GM21737 (cell line): ENCODE data around the gene CDC45.

Source experiments
- ATAC-seq: cut with Tn5 transposase; IDR thresholded peaks from one replicate; pipeline ENCODE4 v1.9.1; 2021; ENCODE audit warnings: mild to moderate bottlenecking, moderate library complexity; ENCODE audit not compliant: unreplicated experiment

CDC45 gene

GRCh38 chr22:19447330-19448075 lies 32.2 kb upstream of the CDC45 start, which contains the start of gene C22orf39:
Gene C22orf39 (minus strand): TSS chr22:19447711. CDS start chr22:19447688, 23 bp downstream.
- peak; percentile 73 for ATAC-seq

GRCh38 chr22:19448076-19448607 lies 31.6 kb upstream of the CDC45 start:
- ATAC-seq, result peak; percentile 31

GRCh38 chr22:19448739-19449421 lies 30.8 kb upstream of the CDC45 start:
- ATAC-seq, result no peak

GRCh38 chr22:19449422-19449767 lies 30.3 kb upstream of the CDC45 start:
- ATAC-seq, result no peak

GRCh38 chr22:19450363-19451175 lies 29.2 kb upstream of the CDC45 start:
- no peak for ATAC-seq

GRCh38 chr22:19451570-19451969 lies 28.1 kb upstream of the CDC45 start:
- ATAC-seq, result no peak

- no peak for ATAC-seq
Measured at GRCh38 chr22:19453718-19454117, 26.0 kb upstream of the CDC45 start.

GRCh38 chr22:19454156-19454555 lies 25.6 kb upstream of the CDC45 start:
- ATAC-seq, result no peak

- no peak for ATAC-seq
Measured at GRCh38 chr22:19455033-19455432, 24.7 kb upstream of the CDC45 start.

GRCh38 chr22:19455585-19456370 lies 23.9 kb upstream of the CDC45 start:
- ATAC-seq, result no peak

GRCh38 chr22:19456541-19456940 lies 23.2 kb upstream of the CDC45 start:
- ATAC-seq, result no peak

- ATAC-seq, result no peak
Measured at GRCh38 chr22:19457828-19458428, 21.8 kb upstream of the CDC45 start.

GRCh38 chr22:19460036-19460435 lies 19.7 kb upstream of the CDC45 start:
- no peak for ATAC-seq

GRCh38 chr22:19461506-19461905 lies 18.2 kb upstream of the CDC45 start:
- no peak for ATAC-seq

GRCh38 chr22:19463008-19463407 lies 16.7 kb upstream of the CDC45 start:
- ATAC-seq, result no peak

- no peak for ATAC-seq
Measured at GRCh38 chr22:19463491-19464469, 15.9 kb upstream of the CDC45 start.

- ATAC-seq, result no peak
Measured at GRCh38 chr22:19464546-19464945, 15.2 kb upstream of the CDC45 start.

- ATAC-seq, result no peak
Measured at GRCh38 chr22:19464975-19465374, 14.7 kb upstream of the CDC45 start.

- ATAC-seq, result no peak
Measured at GRCh38 chr22:19466126-19466716, 13.5 kb upstream of the CDC45 start.
